IMR-90 (cell line): ENCODE measurements around the gene RASSF8. TPM values are rescaled to one million over a fixed set of nuclear protein-coding genes. Genes with fewer than 3 reads are reported as not detected.

Source experiments
- ATAC-seq: fragments of 200-7000 bp; cut with Tn5 transposase; 2 replicates; pipeline ENCODE4 v1.9.1; 2020; ENCODE audit warnings: low read depth, mild to moderate bottlenecking, moderate library complexity
- BruUV-seq: library from RNA; stranded (reverse); fragments of 400-500 nt; replicated peaks from 2 replicates; lab custom pipeline; 2021; lab: Mats Ljungman, UMichigan
- CTCF ChIA-PET: fragments of 300-600 bp; formaldehyde crosslinking; extraction: SDS; loops from one replicate; lab custom pipeline; 2021; ENCODE audit warnings: antibody characterized with exemption; lab: Yijun Ruan, JAX
- POLR2A ChIA-PET: fragments of 300-600 bp; sonication (Branson Sonifier 250); formaldehyde crosslinking; loops from one replicate; lab custom pipeline; 2022; ENCODE audit warnings: antibody characterized with exemption; ENCODE audit not compliant: unreplicated experiment; lab: Charles Lee
- DNase-seq: peaks from one replicate; pipeline ENCODE4 v3.0.0; 2013
- H2AFZ ChIP-seq: replicated peaks from 2 replicates; pipeline ENCODE3; 2013; ENCODE audit warnings: low read length, mild to moderate bottlenecking; ENCODE audit not compliant: poor library complexity
- H2AK5ac ChIP-seq: 2 replicates; pipeline ENCODE4 v1.6.1; 2013; ENCODE audit warnings: low read depth, low read length, inconsistent platforms
- H2AK9ac ChIP-seq: replicated peaks from 2 replicates; pipeline ENCODE3; 2013; ENCODE audit warnings: mild to moderate bottlenecking, low read depth, low read length, moderate library complexity; ENCODE audit not compliant: poor library complexity
- H2BK120ac ChIP-seq: 2 replicates; pipeline ENCODE4 v1.6.1; 2013; ENCODE audit warnings: low read depth, low read length, inconsistent platforms
- H2BK15ac ChIP-seq: 3 replicates; pipeline ENCODE4 v1.6.1; 2013; ENCODE audit warnings: low read depth, low read length, inconsistent platforms
- H2BK20ac ChIP-seq: 2 replicates; pipeline ENCODE4 v1.6.1; 2013; ENCODE audit warnings: low read depth, mild to moderate bottlenecking, inconsistent platforms, low read length, moderate library complexity
- H2BK5ac ChIP-seq: 2 replicates; pipeline ENCODE4 v1.6.1; 2013; ENCODE audit warnings: mild to moderate bottlenecking, low read depth, low read length, inconsistent platforms; ENCODE audit not compliant: poor library complexity, severe bottlenecking
- H3K14ac ChIP-seq: replicated peaks from 2 replicates; pipeline ENCODE4 v1.6.1; 2013; ENCODE audit warnings: low read depth, low read length, inconsistent platforms
- H3K18ac ChIP-seq: 2 replicates; pipeline ENCODE4 v1.6.1; 2013; ENCODE audit warnings: low read depth, low read length, control low read depth
- H3K23ac ChIP-seq: 2 replicates; pipeline ENCODE4 v1.6.1; 2013; ENCODE audit warnings: low read depth, low read length, inconsistent platforms
- H3K27ac ChIP-seq: 2 replicates; pipeline ENCODE4 v1.5.1; 2013; ENCODE audit warnings: mild to moderate bottlenecking, control low read depth, low read length; ENCODE audit not compliant: insufficient read depth
- H3K27me3 ChIP-seq: 2 replicates; pipeline ENCODE4 v1.6.1; 2013; ENCODE audit warnings: low read length; ENCODE audit not compliant: control insufficient read depth, insufficient read depth
- H3K36me3 ChIP-seq: 2 replicates; pipeline ENCODE4 v1.6.1; 2013; ENCODE audit warnings: low read length, mixed read lengths; ENCODE audit not compliant: control insufficient read depth, insufficient read depth
- H3K4ac ChIP-seq: 2 replicates; pipeline ENCODE4 v1.6.1; 2013; ENCODE audit warnings: low read depth, low read length, inconsistent platforms
- H3K4me1 ChIP-seq: 2 replicates; pipeline ENCODE4 v1.6.1; 2013; ENCODE audit warnings: low read length, mixed read lengths; ENCODE audit not compliant: control insufficient read depth, insufficient read depth
- H3K4me2 ChIP-seq: 2 replicates; pipeline ENCODE4 v1.6.1; 2013; ENCODE audit warnings: low read depth, mild to moderate bottlenecking, control low read depth, low read length, moderate library complexity
- H3K4me3 ChIP-seq: 2 replicates; pipeline ENCODE4 v1.5.1; 2013; ENCODE audit warnings: low read depth, mild to moderate bottlenecking, control low read depth, low read length, moderate library complexity; ENCODE audit not compliant: insufficient read depth
- H3K56ac ChIP-seq: 2 replicates; pipeline ENCODE4 v1.6.1; 2013; ENCODE audit warnings: low read length, inconsistent platforms; ENCODE audit not compliant: insufficient read depth; ENCODE audit errors: extremely low read depth
- H3K79me1 ChIP-seq, 2 experiments: 2 replicates each; pipeline ENCODE4 v1.6.1; 2013; ENCODE audit warnings: low read length in 2 of 2, inconsistent platforms in 1 of 2, low read depth in 1 of 2
- H3K9ac ChIP-seq: 2 replicates; pipeline ENCODE4 v1.6.1; 2013; ENCODE audit warnings: low read depth, low read length, control low read depth
- H3K9me1 ChIP-seq: 2 replicates; pipeline ENCODE4 v1.6.1; 2013; ENCODE audit warnings: low read length, inconsistent platforms; ENCODE audit not compliant: insufficient read depth
- H3K9me3 ChIP-seq: 2 replicates; pipeline ENCODE4 v1.6.1; 2013; ENCODE audit warnings: low read length; ENCODE audit not compliant: control insufficient read depth, insufficient read depth
- H4K20me1 ChIP-seq: 2 replicates; pipeline ENCODE4 v1.6.1; 2013; ENCODE audit warnings: low read length, inconsistent platforms; ENCODE audit not compliant: insufficient read depth
- H4K5ac ChIP-seq: 2 replicates; pipeline ENCODE4 v1.6.1; 2013; ENCODE audit warnings: mild to moderate bottlenecking, low read depth, low read length, control low read depth
- H4K8ac ChIP-seq, 2 experiments: 2 replicates each; pipeline ENCODE4 v1.6.1; 2013; ENCODE audit warnings: low read depth in 2 of 2, low read length in 2 of 2, control low read depth in 1 of 2, inconsistent platforms in 1 of 2
- H4K91ac ChIP-seq: 2 replicates; pipeline ENCODE4 v1.6.1; 2013; ENCODE audit warnings: low read depth, low read length, inconsistent platforms; ENCODE audit not compliant: insufficient read depth
- BHLHE40 ChIP-seq: fragments of 150-350 bp; IDR thresholded peaks from 2 replicates; pipeline ENCODE4 v1.6.1; 2016; ENCODE audit warnings: mild to moderate bottlenecking, low read depth, low read length
- CEBPB ChIP-seq: IDR thresholded peaks from 2 replicates; pipeline ENCODE4 v1.6.1; 2012; ENCODE audit warnings: low read depth, low read length, improper control_type of control experiment
- CHD1 ChIP-seq: IDR thresholded peaks from 2 replicates; pipeline ENCODE4 v1.6.1; 2012; ENCODE audit warnings: low read depth, low read length, improper control_type of control experiment
- CTCF ChIP-seq: conservative IDR thresholded peaks from 2 replicates; pipeline ENCODE4 v1.5.1; 2012; ENCODE audit warnings: mild to moderate bottlenecking, low read depth, low read length, improper control_type of control experiment
- ELK1 ChIP-seq: fragments of 150-350 bp; IDR thresholded peaks from 2 replicates; pipeline ENCODE4 v1.6.1; 2016; ENCODE audit warnings: low read depth, mild to moderate bottlenecking, low read length, moderate library complexity, borderline replicate concordance
- FOS ChIP-seq: fragments of 150-350 bp; IDR thresholded peaks from 2 replicates; pipeline ENCODE4 v1.6.1; 2016; ENCODE audit warnings: low read depth, low read length
- MAFK ChIP-seq: IDR thresholded peaks from 2 replicates; pipeline ENCODE4 v1.6.1; 2012; ENCODE audit warnings: low read depth, low read length, improper control_type of control experiment
- MAZ ChIP-seq: IDR thresholded peaks from 2 replicates; pipeline ENCODE4 v1.6.1; 2012; ENCODE audit warnings: low read depth, mild to moderate bottlenecking, low read length, improper control_type of control experiment, moderate library complexity, borderline replicate concordance
- MXI1 ChIP-seq: IDR thresholded peaks from 2 replicates; pipeline ENCODE4 v1.6.1; 2012; ENCODE audit warnings: low read depth, mild to moderate bottlenecking, low read length, moderate library complexity, borderline replicate concordance
- NFE2L2 ChIP-seq: fragments of 150-350 bp; IDR thresholded peaks from 2 replicates; pipeline ENCODE4 v1.6.1; 2016; ENCODE audit warnings: low read depth, mild to moderate bottlenecking, low read length
- POLR2A ChIP-seq: IDR thresholded peaks from 2 replicates; pipeline ENCODE4 v1.6.1; 2012; ENCODE audit warnings: mild to moderate bottlenecking, low read depth, low read length
- RAD21 ChIP-seq: IDR thresholded peaks from 2 replicates; pipeline ENCODE4 v1.6.1; 2012; ENCODE audit warnings: low read length, improper control_type of control experiment
- RCOR1 ChIP-seq: IDR thresholded peaks from 2 replicates; pipeline ENCODE4 v1.6.1; 2012; ENCODE audit warnings: mild to moderate bottlenecking, low read length, improper control_type of control experiment; ENCODE audit not compliant: insufficient replicate concordance
- RFX5 ChIP-seq: IDR thresholded peaks from 2 replicates; pipeline ENCODE4 v1.8.0; 2012; ENCODE audit warnings: low read depth, mild to moderate bottlenecking, low read length, moderate library complexity
- SMC3 ChIP-seq: fragments of 150-350 bp; IDR thresholded peaks from 2 replicates; pipeline ENCODE4 v1.6.1; 2016; ENCODE audit warnings: low read depth, mild to moderate bottlenecking, antibody characterized with exemption, low read length, moderate library complexity
- WGBS, 2 experiments: methylation state at CpG; one replicate each; pipeline versions ENCODE4 v1.1.5 to v1.1.7; 2013; ENCODE audit warnings: missing lambda C conversion rate in 2 of 2; ENCODE audit not compliant: insufficient read length in 1 of 2; ENCODE audit errors: extremely low coverage in 2 of 2; 5-methylcytosine and 5-hydroxymethylcytosine counted together
- dilution Hi-C: fragments of 300-500 bp; cut with HindIII; formaldehyde crosslinking; loops from one replicate; pipeline ENCODE4 v1.14.3; 2018; ENCODE audit warnings: low sequenced_read_pairs; ENCODE audit not compliant: unreplicated experiment
- in situ Hi-C: fragments of 300-500 bp; cut with MboI; formaldehyde crosslinking; loops from 3 replicates; pipeline ENCODE4 v1.14.3; 2019; ENCODE audit warnings: low sequenced_read_pairs, inconsistent platforms, mixed read lengths
- intact Hi-C: fragments of 100-400 bp; cut with micrococcal nuclease; formaldehyde crosslinking; loops from 2 replicates; pipeline ENCODE4 v1.10.0; 2022
- polyA plus RNA-seq, 3 experiments: library from polyadenylated mRNA; depleted of rRNA; stranded (reverse); fragments of >200 nt; gene quantifications; 2 replicates each; pipeline ENCODE4 v1.2.3, GENCODE V29; 2012; ENCODE audit warnings: low replicate concordance in 1 of 3
- total RNA-seq: library from RNA; depleted of rRNA; stranded (reverse); fragments of >200 nt; gene quantifications from 2 replicates; pipeline ENCODE4 v1.2.3, GENCODE V29; 2012
- TF ChIP-seq, protein P1 (sequence below): fragments of 150-350 bp; IDR thresholded peaks from 2 replicates; pipeline ENCODE4 v1.6.1; 2017; ENCODE audit warnings: mild to moderate bottlenecking, antibody characterized with exemption, low read length, low read depth

Gene RASSF8
- total and polyA plus RNA-seq, 2 of the 4 experiments (the other 2 are of a cell fraction), result 10.8 to 50.5 TPM

DNA sequence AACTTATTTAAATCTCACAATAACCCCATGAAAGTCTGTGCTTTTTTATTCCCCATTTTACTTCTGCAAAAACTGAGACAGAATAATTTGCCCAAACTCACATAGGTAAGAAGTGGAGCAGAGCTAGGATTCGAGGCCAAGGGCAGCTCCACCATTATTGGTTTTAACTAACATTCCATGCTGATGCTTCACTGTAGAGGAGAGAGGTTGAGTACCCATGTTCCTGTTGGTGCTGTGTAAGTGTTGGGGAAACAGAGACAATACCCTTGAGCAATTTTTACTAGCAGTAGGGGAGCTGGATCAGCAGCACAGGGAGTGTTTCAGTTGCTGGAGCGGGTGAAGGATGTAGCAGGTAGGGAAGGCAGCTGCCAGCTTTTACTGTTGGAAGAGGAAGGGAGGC, 21.1 kb downstream of the RASSF8 start:
- H3K27ac ChIP-seq, result no peak overlapping the region
- H3K9me3 ChIP-seq, result no peaks in the 10 kb centered on the region
- H4K20me1 ChIP-seq, result peaks cover 69% of the 10 kb centered on the region
- no peak overlapping the region for H3K18ac ChIP-seq
- H3K4me1 ChIP-seq, result peaks cover 7% of the 10 kb centered on the region
- H3K9ac ChIP-seq, result no peak overlapping the region
- no peaks in the 10 kb centered on the region; the same call in 1 of the 2 replicates for H3K36me3 ChIP-seq
- ATAC-seq, result no peak
- no peak overlapping the region for H2BK120ac ChIP-seq
- H4K91ac ChIP-seq, result no peak overlapping the region
- BruUV-seq, result no TSS peak
- H3K27me3 ChIP-seq, result no peaks in the 10 kb centered on the region
- H2BK20ac ChIP-seq, result no peak overlapping the region
- POLR2A ChIA-PET, result no interaction called here
- H2AK9ac ChIP-seq, result no peak overlapping the region
- H4K5ac ChIP-seq, result no peak overlapping the region
- dilution Hi-C loops, result no loop called here
- intact Hi-C loops, result no loop called here
- no peak overlapping the region for H3K14ac ChIP-seq
- H2BK5ac ChIP-seq, result no peak overlapping the region
- peaks cover 29 to 93% of the 10 kb centered on the region in 2 experiments for H3K79me1 ChIP-seq
- no peak overlapping the region for H3K4me2 ChIP-seq
- CTCF ChIA-PET, result interaction anchor here (0.7 kb wide), 1 partner anchor 430 kb away, joined by 3 read pairs; no protein-coding TSS in a partner anchor
- H2AFZ ChIP-seq, result no peak overlapping the region
- no peak overlapping the region for H3K4ac ChIP-seq
- H2BK15ac ChIP-seq, result no peak overlapping the region
- no peak overlapping the region for H3K23ac ChIP-seq
- in situ Hi-C loops, result no loop called here
- WGBS, 2 experiments, result no CpG with 5 or more reads among the region's 2 CpGs
- H4K8ac ChIP-seq, result no peak overlapping the region
- no peak overlapping the region for H3K56ac ChIP-seq
- no peak overlapping the region for H3K4me3 ChIP-seq
- H2AK5ac ChIP-seq, result no peak overlapping the region
- peaks cover 22% of the 10 kb centered on the region for H3K9me1 ChIP-seq
- TF ChIP-seq CHD1 (no peak), RAD21 (no peak), FOS (no peak), POLR2A (no peak), CEBPB (no peak), CTCF (no peak), RFX5 (no peak), ELK1 (no peak), MAFK (no peak), RCOR1 (no peak), BHLHE40 (no peak), SMC3 (no peak), MXI1 (no peak), NFE2L2 (no peak), MAZ (no peak)
- TF ChIP-seq, protein P1, sequence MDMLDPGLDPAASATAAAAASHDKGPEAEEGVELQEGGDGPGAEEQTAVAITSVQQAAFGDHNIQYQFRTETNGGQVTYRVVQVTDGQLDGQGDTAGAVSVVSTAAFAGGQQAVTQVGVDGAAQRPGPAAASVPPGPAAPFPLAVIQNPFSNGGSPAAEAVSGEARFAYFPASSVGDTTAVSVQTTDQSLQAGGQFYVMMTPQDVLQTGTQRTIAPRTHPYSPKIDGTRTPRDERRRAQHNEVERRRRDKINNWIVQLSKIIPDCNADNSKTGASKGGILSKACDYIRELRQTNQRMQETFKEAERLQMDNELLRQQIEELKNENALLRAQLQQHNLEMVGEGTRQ, result no peak
- no peak for DNase-seq
